DMS114 treated with DMSO at 0.1 percent for 48 hours (cell line): ENCODE data around the gene ERBB4.
A peak's percentile ranks its signal among the peaks of the same experiment; 100 is the strongest.

Experiments
- DNase-seq: peaks from one replicate; lab custom pipeline; 2025; ENCODE audit not compliant: unreplicated experiment; lab: John Stamatoyannopoulos, UW

The ERBB4 gene

DNA sequence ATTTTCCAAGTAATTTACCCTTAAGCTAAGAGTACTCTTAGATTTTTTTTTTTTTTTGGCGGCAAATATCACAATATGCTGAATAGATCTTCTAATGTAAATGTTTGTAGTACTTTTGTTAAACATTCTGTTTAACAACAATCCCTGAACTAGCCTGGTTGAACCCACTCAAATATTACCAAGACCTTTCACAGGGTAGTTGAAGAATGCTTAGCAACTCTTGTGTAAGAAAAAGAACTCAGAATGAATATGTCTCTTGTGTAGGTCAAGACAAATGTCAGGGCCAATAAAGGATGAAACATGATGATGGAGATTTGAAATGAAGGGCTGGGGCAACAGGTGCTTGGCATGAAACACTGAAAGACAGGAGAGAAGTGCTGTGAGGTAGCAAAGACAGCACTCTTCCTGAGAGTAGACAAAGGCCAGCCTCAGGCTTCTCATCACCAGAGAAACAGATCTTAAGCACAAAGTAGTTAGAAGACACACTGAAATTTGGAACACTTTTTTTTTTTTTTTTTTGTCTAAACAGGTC is 597.3 kb downstream of the ERBB4 start:
- DNase-seq = no peak

DNA sequence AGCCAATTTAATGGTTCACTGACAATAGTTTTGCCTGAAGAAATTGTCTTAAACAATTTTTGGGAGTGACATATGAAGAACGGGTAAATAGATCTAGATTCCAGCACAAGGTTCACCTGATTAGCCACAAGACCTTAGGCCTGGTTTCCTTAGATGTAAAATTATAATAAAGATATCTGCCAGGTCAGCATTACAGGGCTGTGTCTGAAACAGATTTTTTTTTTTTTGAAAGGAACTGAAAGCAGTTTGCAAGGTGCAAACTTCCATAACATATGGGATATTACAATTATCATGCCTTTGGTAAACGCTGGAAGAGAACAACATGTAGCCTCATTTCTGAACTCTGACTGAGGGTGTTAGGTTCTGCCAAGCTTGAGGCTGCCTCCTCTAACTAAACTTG is 599.4 kb downstream of the ERBB4 start:
- DNase-seq = no peak

DNA sequence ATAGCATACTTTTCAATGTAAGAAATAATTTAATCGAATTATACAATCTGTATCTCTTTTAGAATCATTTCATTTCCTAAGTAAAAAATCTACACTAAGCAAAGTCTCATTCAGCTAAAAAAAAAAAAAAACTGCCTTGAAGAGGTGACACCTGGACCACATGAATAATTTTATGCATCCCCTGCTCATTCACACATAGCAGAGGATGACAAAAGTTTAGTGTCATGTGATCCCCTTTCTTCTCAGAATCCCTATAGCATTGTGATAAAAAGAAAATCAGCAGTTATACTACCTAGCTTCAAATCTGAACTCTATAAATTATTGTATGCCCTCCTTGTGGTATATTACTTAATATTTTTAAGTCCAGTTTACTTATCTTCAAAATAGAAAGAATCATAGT is 603.8 kb downstream of the ERBB4 start:
- no peak for DNase-seq

DNA sequence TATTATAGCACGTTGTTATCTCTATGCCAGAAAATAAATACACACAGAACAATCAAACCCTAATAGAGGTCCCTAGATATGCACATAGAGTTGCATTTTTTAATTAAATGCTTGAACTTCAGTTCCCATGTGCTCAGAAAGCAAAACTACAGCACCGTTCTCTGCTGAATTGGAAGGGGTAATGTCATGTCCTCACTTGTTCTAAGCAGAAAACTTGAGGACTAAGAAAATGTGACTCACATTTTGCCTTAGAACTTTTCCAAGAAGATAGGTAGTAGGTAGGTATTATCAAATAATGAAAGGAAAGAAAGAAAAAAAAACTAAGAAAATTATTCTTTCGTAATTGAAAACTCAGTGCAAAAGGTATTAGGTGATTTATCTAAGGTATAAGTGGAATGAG is 607.3 kb downstream of the ERBB4 start:
- DNase-seq = no peak

GRCh38 chr2:211930331-211930730 is 608.3 kb downstream of the ERBB4 start:
- no peak for DNase-seq

DNA sequence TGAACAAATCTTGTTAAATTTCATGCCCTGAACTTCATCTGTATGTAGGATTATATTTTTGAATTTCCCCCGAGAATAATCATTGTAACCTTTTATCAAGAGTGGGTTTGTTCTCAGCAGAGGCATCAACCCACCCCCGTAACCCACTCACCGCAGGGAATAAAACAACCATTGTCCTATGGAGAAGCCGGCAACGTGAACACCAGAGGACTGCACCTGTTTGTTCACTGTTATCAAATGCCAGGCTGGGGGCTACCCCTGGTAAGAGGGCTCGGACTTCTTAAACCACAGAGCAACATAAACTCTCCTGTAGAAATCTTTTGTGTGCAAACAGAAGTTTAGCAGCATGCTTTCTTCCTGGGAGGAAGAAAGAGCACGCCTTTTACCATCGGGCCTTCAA is 610.4 kb downstream of the ERBB4 start:
- DNase-seq = no peak

DNA sequence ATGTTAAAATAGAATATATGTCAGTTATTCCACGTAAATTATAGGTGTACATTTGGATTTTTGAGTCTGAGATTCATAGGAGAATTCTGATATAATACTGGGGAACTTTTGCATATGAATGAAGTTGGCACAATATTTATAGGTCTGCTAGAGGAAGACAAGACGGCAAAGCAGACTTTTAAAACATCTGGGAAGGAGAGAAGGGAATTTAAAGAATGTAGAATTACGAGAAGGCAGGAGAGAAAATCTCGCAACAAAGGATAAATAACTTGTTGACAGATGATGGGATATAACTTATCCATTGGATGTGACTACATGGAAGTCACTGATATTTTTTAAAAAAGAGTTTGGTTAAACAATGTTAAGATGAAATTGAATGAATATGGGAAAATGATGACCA is 615.6 kb downstream of the ERBB4 start:
- no peak for DNase-seq

DNA sequence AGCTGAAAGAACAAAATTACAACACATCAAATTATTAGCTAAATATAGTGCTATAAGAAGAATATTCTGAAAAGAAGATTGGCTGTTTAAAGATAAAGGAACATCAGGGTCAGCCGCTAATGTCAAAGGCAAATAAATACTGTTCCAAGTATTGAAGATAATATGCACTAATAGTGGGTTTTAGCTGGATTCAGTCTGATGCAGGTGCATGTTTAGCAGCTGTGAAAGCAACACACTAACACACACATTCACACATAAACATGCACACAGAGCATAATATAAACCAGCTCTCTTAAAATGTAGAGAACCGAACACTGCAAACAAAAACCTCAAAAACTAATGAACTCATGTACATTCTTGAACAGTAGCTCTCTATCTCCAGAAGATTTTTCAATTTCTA is 634.6 kb downstream of the ERBB4 start:
- no peak for DNase-seq

GRCh38 chr2:211901226-211901846 is 637.3 kb downstream of the ERBB4 start:
- DNase-seq = no peak

DNA sequence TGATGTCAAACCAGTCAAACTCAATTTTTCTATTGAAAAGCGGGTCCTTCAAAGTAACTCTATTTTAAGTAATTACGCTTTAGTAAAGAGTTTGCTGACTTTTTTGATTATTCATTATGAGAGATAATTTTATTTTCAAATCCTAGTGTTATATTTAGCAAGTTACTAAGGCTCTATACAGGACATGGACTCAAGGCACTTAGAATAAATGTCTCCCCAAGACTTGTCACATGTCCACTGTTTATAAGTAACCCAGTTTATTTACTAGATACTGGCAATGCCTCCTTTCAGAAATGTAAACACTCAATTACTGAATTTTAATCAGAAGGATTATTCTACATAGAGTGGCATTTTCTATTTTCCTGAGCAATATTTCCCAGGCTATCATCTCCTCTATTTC is 638.1 kb downstream of the ERBB4 start:
- no peak for DNase-seq

GRCh38 chr2:211900000-211900399 is 638.6 kb downstream of the ERBB4 start:
- no peak for DNase-seq

- DNase-seq = no peak
Measured at GRCh38 chr2:211898702-211899101, 639.9 kb downstream of the ERBB4 start.

- DNase-seq = no peak
Measured at GRCh38 chr2:211881449-211881848, 657.2 kb downstream of the ERBB4 start.

- peak; percentile 3 for DNase-seq
Measured at GRCh38 chr2:211879323-211879722, 659.3 kb downstream of the ERBB4 start.

GRCh38 chr2:211877061-211877460 is 661.5 kb downstream of the ERBB4 start:
- DNase-seq = no peak

- no peak for DNase-seq
Measured at GRCh38 chr2:211875488-211875887, 663.1 kb downstream of the ERBB4 start.

GRCh38 chr2:211868996-211869533 is 669.5 kb downstream of the ERBB4 start:
- no peak for DNase-seq

- DNase-seq = no peak
Measured at GRCh38 chr2:211867845-211868451, 670.7 kb downstream of the ERBB4 start.

DNA sequence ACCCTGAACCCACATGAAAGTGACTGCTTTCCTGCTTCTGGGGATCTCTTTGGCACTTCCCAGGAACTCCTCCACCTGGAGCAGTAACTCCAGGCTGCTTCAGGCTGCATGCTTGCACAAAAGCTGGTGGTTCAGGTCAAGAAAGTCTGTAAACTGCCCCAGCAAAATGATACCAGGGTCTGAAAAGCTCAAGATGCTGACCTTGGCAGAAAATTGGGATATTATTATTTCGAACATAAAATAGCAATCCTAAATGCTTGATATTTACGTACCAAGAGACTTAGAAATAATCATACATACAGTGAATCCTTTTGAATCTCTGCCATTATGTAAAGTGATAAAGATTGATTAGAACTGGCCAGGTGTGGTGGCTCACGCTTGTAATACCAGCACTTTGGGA is 674.3 kb downstream of the ERBB4 start:
- no peak for DNase-seq

DNA sequence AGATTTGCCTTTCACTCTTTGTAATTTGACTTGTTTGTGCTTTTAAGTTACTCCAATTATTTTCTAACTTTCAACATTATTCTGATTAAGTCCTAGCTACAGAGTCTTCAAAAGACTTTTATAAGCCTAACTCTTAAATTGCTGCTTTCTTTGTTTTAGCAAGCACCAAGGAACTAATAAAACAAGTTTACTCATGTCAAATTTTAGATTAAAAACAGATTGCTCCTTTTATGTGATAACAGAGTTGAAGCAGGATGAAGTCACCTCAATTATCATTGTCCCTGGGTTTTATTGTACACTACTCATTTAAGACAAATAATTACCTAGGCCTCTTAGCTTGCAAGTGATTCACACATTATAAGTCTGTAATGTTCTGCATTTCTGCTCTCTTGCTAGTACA is 678.4 kb downstream of the ERBB4 start:
- DNase-seq = no peak

GRCh38 chr2:211854832-211855231 is 683.8 kb downstream of the ERBB4 start:
- no peak for DNase-seq

- DNase-seq = no peak
Measured at GRCh38 chr2:211846714-211847113, 691.9 kb downstream of the ERBB4 start.

DNA sequence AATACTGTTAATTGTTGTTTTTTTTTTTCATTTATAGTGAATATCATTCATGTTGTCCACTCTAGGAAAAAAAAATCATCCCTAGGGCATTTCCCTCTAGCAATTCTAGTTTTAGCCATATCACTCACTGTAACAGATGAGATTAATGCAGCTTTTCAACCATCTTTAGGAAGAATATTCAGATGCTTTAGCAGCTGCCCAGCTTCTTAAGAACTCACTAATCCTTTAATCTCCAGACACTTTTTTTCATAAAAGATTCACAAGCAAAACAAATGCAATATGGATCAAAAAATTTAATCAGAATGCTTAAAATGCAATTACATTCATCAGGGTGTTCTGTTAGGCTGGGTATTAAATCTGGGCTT is 692.6 kb downstream of the ERBB4 start:
- DNase-seq = no peak
